SW 1271 (cell line): Measurements from ENCODE around the gene PGRMC1.
"Not testable (repeated sequence)": the region's sequence is repeated elsewhere in the genome, so short reads cannot be mapped to it uniquely, and the experiment has no call there.

Source experiments
- DNase-seq, 2 experiments: peaks; one replicate each; lab custom pipeline; 2025; lab: John Stamatoyannopoulos, UW

PGRMC1 gene

DNA sequence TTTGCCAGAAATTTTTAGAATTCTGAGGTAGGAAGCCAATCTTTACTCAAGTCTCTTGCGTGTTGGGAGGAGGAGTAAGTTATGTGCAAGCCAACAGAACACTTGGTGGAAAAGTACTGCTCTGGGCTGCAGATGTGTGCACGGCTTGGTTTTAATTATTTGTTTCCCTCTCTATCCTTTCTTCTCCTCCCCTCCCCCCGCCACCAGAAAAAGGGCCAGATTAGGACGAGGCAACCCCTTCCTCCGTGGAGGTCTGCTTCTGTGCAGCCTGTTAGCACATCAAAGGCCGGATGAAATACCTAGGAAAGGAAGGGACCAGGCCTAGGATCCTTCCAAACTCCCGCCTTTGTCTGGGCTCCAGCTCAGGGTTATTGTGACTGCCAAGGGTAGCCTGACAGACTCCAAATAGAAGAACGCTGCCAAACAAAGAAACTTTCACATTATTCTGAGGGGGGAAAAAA, 1.0 kb upstream of the PGRMC1 start:
- no peak for DNase-seq

DNA sequence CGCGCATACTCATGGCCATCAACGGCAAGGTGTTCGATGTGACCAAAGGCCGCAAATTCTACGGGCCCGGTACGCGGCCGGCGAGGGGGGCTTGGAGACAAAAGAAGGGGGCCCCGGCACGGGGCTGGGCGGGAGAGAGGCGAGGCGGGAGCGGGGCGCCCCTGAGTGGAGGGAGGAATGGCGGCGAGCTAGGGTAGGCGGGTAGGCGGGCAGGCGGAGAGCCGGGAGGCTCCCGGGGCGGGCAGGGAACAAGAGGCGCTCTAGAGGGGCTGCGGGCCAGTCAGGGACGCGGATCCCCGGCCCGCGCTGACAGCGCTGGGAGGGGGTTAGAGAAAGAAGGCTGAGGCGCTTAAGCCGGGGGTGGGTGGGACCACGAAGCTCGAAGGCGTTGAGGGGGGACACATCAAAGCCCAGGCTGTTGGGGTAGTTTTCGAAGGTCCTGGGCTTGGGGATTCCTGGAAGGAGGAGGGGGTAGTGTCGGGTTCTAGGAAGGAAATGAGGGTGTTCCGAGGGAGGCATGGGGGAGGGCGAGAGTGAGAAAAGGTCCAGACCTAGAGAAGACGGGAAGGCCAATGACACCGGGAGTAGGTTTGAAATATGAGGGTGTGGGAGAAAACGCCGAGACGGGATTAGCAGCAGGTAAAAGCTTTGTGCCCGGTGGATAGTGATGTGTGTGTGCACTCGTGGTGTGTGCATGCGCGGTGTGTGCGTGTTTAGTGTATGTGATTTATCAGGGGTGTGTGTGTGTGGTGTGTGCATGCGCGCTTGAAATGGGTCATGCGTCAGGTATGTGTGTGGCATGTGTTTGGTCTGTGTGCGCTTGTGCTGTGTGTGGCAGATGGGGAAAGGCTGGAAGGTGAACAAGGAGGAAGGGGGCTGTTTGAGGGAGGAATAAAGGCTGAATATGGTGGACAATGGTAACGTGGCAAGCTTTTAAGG, 807 bp downstream of the PGRMC1 start:
- no peak for DNase-seq

DNA sequence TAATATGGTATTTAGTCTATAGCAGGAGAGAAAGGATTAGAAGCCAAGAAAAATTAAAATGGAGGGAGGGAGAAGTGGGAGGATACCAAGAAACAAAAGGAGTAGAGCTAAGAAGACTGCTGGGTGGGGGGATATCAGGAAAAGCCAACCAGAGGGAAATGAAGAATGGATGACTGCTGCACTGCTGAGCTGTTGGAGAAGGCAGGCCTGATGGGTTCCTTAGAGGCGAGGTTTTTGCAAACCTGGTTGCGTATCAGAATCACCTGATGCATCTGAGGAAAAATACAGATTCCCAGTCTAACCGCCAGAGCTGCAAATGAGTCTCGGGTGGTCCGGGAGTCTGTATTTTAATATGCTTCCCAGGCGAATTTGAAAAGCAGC, 1.5 kb downstream of the PGRMC1 start:
- DNase-seq = no peak

DNA sequence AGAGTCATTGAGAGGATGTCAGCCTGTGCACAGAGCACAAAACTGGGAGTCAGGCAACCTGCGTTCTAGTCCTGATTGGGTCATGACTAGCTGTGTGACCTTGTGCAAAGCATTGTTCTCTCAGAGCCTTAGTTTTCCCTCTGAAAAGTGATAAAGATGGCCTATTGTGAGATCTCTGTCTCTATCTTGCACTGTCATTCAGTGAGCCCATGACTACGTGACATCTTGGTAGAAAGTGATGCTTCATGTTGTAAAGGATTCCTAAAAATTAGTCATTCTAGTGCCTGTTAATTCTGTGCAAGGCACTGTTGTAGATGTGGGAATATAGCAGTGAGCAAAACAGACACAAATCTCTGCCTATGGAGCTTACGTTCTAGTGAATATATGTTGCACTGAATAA, 2.5 kb downstream of the PGRMC1 start:
- no peak for DNase-seq

DNA sequence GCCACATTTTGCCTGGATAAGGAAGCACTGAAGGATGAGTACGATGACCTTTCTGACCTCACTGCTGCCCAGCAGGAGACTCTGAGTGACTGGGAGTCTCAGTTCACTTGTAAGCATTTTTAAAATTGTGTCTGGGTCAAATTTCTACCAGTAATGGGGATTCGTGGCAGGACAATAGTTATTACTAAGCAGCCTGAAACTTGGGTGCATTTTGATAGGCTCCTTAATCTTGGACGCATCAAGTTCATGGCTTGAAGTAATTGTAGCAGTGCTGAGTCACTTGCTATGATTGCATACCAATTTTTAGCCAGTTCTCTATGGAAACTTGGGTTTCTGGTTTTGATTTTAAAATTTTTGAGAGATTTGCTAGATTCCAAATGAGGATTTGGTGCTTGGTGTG, 4.3 kb downstream of the PGRMC1 start:
- DNase-seq = no peak

DNA sequence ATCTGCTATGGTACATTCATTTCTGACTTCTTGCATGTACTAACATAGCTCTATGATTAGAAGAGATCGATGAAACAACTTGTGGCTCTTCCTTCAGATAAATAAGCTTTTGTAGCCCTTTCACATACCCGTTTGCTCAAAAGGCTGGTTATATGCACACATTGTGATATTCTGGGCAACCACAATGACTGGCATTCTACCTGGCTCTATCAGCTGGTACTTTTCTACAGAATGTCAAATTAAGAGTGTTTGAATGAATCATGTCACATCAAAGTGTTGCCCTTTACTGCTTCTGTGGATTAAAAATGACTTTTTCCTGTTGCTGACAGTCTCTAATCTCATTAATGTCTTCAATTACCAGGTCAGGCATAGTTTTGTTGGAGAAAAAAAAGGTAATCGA, 11.6 kb downstream of the PGRMC1 start:
- no peak for DNase-seq

DNA sequence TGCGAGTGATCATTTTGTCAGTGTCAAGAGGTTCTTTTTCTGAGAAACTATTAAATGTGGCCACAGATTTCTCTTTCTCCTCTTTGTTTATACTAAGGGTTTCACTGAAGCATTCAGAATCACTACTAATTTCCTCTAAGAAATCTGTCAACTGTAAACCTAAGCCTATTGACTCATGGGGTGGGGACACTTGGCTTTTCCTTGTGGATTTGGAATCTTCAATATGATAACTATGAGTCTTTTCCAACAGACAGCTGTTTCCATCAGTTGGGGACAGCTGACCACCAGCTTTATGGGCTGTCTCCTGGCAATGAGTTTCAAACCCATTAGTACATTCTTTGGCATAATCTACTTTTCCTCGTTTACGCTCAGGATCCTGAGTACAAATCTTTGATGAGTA, 13.8 kb downstream of the PGRMC1 start:
- no peak for DNase-seq

DNA sequence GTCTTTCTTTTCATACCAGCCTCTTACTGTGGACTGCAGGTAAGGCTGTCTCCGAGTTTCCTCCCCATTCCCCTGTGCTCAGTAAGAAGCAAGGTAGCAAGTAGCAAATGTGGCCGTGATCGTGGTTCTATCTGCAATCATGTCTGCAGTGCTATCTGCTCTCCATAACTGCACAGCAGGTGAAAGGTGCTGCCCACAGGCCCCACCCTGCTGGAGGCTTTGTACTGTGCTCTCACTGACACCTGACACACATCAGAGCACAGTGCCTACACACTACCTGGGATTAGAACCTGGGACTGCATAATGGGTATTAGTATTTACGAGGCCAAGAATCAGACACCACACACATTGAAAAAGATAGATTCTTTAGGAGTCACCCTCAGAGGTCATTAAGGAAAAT, 15.3 kb downstream of the PGRMC1 start:
- no peak for DNase-seq

DNA sequence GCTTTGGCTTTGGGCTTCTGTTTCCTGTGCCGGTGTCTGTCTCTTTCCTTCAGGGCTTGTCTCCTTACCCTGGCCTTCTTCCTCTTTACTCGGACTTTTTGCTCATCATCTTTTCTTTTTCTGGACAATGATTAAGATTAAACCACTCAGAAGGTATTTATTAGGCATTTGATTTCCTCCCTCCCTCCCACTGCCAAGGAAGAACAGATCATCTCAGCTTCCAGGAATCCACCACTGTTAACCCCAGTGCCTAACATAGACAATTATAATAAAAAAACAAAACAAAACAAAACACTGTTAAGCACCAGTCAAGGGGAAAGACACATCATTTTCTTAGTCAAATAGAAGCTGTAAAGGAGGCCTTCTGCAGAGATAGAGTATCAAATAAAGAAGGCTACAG, 16.6 kb downstream of the PGRMC1 start:
- DNase-seq = no peak

DNA sequence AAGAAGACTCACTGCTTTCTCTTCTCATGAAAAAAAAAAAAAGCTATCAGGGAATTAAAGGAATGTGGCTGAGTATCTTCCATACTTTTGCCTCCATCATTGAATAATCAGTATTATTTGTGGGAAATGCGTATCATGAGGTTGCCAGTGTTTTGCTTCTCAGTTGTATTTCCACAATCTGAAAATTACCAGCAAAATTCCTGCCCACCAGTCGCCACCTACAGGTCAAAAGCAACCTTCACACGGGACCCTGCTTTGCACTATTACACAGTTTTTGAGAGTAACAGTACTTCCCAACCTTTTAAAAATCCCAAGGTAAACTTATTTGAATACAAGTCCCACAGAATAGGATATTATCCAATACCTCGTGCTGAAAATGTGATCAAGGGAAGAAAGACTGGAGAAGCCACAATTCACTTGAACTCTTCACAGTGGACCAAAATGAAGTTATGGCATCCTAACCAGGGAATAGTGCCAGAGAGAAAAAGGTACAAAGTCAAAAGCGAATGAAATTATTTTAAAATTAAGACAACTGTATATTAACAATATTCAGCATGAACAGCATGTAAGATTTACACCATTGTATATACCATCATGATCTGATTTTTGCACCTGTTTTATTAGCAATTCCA, 30.4 kb downstream of the PGRMC1 start:
- DNase-seq = no peak

DNA sequence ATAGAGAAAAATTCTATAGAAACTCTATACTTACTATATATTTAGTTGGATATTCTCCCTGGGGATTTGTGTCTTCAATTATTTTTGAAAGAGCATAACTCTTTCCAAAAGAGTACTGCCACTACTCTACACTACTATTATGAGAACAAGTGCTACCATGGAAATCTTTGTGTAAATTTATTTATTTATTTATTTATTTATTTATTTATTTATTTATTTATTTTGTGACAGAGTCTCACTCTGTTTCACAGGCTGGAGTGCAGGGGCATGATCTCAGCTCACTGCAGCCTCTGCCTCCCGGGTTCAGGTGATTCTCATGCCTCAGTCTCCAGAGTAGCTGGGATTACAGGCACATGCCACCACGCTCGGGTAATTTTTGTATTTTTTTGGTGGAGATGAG, 31.0 kb downstream of the PGRMC1 start:
- DNase-seq = not testable (repeated sequence)

DNA sequence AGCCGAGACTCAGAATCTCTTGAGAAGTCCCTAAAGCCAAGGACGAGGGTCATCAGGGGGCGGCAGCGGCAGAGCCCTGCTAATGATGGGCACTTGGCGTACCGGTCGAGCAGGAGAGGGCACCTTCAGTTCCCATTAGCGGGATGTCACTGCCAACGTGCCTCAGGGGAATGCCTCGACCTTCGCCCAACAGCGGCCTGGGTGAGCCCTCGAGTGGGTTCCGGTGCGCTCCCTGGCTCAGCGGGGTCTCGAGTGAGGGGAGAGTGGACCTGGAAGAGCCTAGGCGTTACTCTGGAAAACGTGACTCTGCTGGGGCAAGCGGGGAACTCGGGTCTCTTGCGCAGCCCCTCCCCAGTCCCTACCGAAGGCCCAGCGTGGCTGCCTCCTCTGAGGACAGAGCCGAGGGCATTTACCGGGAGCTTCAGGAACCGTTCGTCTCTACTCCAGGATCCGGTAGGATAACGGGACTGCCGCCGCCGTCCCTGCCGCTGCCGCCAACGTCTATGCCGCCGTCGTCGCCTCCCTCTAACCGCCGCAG, 36.9 kb downstream of the PGRMC1 start:
- DNase-seq = no peak

DNA sequence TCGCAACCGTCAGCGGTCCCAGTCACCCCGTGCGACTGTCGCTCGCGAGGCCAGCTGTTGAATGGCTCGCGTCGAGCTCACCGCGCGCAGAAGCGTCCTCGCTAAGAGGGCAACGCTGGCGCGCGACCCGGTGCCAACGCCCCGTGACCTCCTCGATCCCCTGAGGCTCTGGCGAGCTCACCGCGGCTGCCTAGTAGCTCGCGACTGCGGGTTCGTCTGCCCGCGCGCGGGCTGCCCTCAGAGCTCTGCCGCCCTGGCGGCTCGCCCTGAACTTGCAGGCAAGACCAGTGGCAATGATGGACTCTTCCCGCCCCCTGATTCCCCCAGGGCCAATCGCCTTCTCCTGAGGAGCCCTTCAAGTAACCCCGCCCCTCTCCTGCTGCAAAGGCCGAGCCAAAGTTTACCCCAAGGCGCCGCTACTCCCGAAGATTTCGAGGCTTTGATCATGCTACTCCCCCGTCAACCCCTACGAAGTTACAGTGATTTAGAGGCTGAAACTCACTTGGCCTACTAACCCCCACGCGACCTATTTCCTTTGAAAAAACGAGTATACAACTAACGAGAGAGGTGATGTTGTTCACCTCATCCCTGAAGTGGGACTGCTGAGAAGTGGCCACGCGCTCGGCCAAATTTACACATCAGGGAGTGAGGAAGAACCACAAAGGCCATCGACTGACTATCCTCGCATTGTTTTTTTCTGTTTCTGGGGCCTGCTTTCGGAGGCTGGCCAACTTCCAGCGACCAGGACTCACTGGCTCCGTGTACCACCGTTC, 37.5 kb downstream of the PGRMC1 start:
- no peak for DNase-seq

DNA sequence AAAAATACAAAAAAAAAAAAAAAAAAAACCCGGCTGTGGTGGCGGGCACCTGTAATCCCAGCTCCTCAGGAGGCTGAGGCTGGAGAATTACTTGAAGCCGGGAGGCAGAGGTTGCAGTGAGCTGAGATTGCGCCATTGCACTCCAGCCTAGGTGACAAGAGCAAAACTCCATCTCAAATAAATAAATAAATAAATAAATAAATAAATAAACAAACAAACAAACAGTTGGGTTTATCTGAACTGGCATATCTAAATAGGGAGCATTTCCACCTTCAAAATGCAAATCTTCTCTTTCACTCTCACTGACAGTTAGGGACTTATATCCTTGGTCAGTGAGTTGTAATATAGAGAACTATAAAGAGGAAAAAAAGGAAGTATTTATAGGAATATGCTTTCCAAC, 46.3 kb downstream of the PGRMC1 start:
- not testable (repeated sequence) for DNase-seq

DNA sequence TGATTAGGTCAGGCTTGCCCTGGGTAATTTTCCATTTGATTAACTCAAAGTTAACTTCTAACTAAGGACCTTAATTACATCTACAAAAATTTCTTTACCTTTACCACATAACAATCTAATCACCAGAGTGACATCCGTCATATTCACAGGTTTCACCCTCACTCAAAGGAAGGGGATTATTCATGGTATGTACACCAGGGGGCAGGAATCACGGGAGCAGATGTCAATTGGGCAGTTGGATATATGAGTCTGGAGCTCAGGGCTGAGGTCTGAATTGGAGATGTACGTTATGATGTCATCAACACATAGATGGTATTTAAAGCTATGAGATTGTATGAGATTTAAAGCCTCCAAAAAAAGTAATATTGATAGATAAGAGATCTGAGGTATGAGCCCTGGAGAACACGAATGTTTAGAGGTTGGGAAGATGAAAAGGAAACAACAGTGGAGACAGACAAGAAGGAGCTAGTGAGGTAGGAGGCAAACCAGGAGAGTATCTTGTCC, 52.9 kb downstream of the PGRMC1 start:
- no peak for DNase-seq

DNA sequence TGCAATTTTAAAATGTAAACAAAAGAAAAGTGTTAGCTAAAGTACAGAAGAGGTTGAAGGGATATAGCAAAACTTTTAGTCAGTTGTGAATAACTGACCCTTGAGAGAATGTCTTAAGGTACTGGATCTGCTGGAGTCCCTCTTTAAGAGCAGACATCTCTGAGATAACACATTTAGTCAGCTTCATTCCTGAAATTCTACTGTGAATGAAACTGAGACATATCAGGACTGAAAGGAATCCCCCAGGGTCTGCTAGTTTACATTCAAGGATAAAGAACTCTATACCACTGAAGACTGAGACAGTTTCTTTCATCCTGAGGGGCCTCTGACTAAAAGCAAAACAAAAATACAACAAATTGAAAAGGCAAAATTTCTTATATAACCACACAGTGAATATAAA, 54.4 kb downstream of the PGRMC1 start:
- no peak for DNase-seq

DNA sequence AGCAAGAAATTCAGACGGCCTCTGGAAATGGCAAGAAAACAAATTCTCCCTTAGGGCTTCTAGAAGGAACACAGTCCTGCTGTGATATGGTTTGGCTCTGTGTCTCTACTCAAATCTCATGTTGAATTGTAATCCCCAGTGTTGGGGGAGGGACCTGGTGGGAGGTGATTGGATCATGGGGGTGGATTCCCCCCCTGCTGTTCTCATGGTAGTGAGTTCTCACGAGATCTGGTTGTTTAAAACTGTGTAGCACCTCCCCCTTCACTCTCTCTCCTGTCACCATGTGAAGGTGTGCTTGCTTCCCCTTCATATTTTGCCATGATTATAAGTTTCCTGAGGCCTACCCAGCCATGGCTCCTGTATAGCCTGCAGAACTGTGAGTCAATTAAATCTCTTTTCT, 55.2 kb downstream of the PGRMC1 start:
- DNase-seq = not testable (repeated sequence)

DNA sequence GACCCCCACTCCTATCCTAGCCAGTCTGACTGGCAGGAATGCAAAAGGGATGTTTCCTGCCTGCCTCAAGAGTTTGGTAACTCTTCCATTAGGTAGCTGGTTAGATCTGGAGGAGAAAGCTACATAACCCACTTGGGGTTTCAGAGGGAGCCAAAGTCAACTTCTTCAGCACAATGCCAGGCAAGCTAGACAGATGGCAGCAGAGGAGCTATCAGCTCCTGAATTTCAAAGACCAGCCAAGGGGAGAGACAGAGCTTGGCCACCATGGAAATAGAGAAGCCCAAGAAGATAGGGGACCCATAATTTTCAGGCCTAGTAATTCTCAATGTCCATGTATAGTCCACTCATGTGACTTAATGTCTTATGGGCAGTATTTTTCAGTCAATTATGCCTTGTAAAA, 56.4 kb downstream of the PGRMC1 start:
- DNase-seq = no peak
